Body of pancreas (tissue), 4 donors: Measurements from ENCODE around the gene CCDC47. TPM values are rescaled to one million over a fixed set of nuclear protein-coding genes. Genes with fewer than 3 reads are reported as not detected.

Experiments
- ATAC-seq: fragments of 150-250 bp; one replicate; pipeline ENCODE4 v1.9.1; 2016
- DNase-seq, 4 donors: peaks; one replicate each; pipeline ENCODE4 v3.0.0-alpha.2; 2019
- H3K27ac ChIP-seq, 4 donors: fragments of 200-600 bp; sonication (generic); 1 replicate in 3 of 4; 2 replicates in 1 of 4; pipeline versions ENCODE4 v1.5.1 to v1.6.1; 2016 to 2019; ENCODE audit warnings: mild to moderate bottlenecking in 1 of 4, mixed read lengths in 1 of 4, moderate library complexity in 1 of 4
- H3K27me3 ChIP-seq, 2 donors: fragments of 200-600 bp; sonication (generic); one replicate each; pipeline ENCODE4 v1.6.0; 2016; ENCODE audit warnings: mild to moderate bottlenecking in 1 of 2
- H3K36me3 ChIP-seq, 2 donors: fragments of 200-600 bp; sonication (generic); replicated peaks in 1 of 2; 2 replicates each; pipeline ENCODE4 v1.5.1; 2016; ENCODE audit warnings: low read depth in 2 of 2; ENCODE audit not compliant: insufficient read depth in 1 of 2
- H3K4me1 ChIP-seq: fragments of 200-600 bp; sonication (generic); one replicate; pipeline ENCODE4 v1.6.0; 2016
- H3K4me3 ChIP-seq, 2 donors: fragments of 200-600 bp; sonication (generic); 1 replicate in 1 of 2; 2 replicates in 1 of 2; pipeline ENCODE4 v1.5.1; 2016 to 2019
- H3K9me3 ChIP-seq, 3 donors: fragments of 200-600 bp; sonication (generic); 1 replicate in 2 of 3; 2 replicates in 1 of 3; pipeline ENCODE4 v1.5.1; 2016
- CTCF ChIP-seq, 7 experiments: fragments of 450-650 bp in 4 of 7; fragments of 200-600 bp in 3 of 7; sonication (generic) in 3 of 7; IDR thresholded peaks; one replicate each; pipeline ENCODE4 v1.5.1; 2016 to 2019; ENCODE audit warnings: antibody characterized with exemption in 7 of 7
- POLR2A ChIP-seq, 3 donors: fragments of 450-650 bp; IDR thresholded peaks; one replicate each; pipeline ENCODE4 v1.6.1; 2016; ENCODE audit warnings: antibody characterized with exemption in 3 of 3, mild to moderate bottlenecking in 2 of 3
- WGBS, 2 donors: methylation state at CpG; one replicate each; pipeline ENCODE4 v1.1.5; 2017; 5-methylcytosine and 5-hydroxymethylcytosine counted together
- intact Hi-C: fragments of 100-400 bp; cut with DNase I; formaldehyde crosslinking; loops from one replicate; pipeline ENCODE4 v1.15.1; 2023
- total RNA-seq, 2 donors: library from RNA; depleted of rRNA; stranded (reverse); fragments of >200 nt; gene quantifications; one replicate each; pipeline ENCODE4 v1.1.0, GENCODE V29; 2016

The CCDC47 gene
- total RNA-seq, 2 donors from 2014 or later: 42.2 to 56.8 TPM

- intact Hi-C loops: no loop called here
- Histone ChIP-seq H3K4me3 (peak within 1 kb of the TSS; percentile 16 to 30), H3K9me3 (no peaks in the 10 kb centered on the region), H3K4me1 (peaks cover 33% of the 10 kb centered on the region), H3K36me3 (peaks cover 0 to 1% of the 10 kb centered on the region in 2 donors), H3K27ac (peak within 1 kb of the TSS in 3 of 4 donors; percentile 53 to 70 (median 59)), H3K27me3 (no peaks in the 10 kb centered on the region)
- 1% methylated on average over 51 of the region's 133 CpGs; no CpG with 5 or more reads in 1 of the 2 donors for WGBS, 2 donors
- no peak for TF ChIP-seq CTCF (IDR thresholded peaks at IDR 0.05)
- no peak for TF ChIP-seq POLR2A (IDR thresholded peaks at IDR 0.05)
- ATAC-seq (peak; percentile 34), DNase-seq (peak; percentile 40 to 63 (median 49))
Observed at GRCh38 chr17:63699638-63700527, 73.5 kb downstream of the CCDC47 start, which contains the start of gene LIMD2. Gene LIMD2, minus strand, starts transcription at chr17:63700125. Its CDS starts 827 bp downstream, at chr17:63699298.

GRCh38 chr17:63698886-63699637 lies 74.3 kb downstream of the CCDC47 start:
- ATAC-seq (peak; percentile 3), DNase-seq (peak in 3 of 4 donors; percentile 36 to 67 (median 43))
- Histone ChIP-seq H3K27me3 (no peaks in the 10 kb centered on the region), H3K36me3 (peaks cover 0 to 2% of the 10 kb centered on the region in 2 donors), H3K9me3 (no peaks in the 10 kb centered on the region), H3K27ac (peak overlapping the region in 3 of 4 donors; percentile 43 to 70 (median 53)), H3K4me3 (peak overlapping the region; percentile 16 to 30), H3K4me1 (peaks cover 33% of the 10 kb centered on the region)
- TF ChIP-seq CTCF (IDR thresholded peaks at IDR 0.05): no peak
- no peak for TF ChIP-seq POLR2A (IDR thresholded peaks at IDR 0.05)
- intact Hi-C loops: no loop called here
- 33 to 50% methylated on average over 3 to 31 of the region's 45 CpGs for WGBS, 2 donors

GRCh38 chr17:63698381-63698885 lies 75.0 kb downstream of the CCDC47 start:
- ATAC-seq: peak; percentile 2
- TF ChIP-seq CTCF (IDR thresholded peaks at IDR 0.05) (no peak), POLR2A (IDR thresholded peaks at IDR 0.05) (no peak)
- WGBS, 2 donors: 46 to 63% methylated on average over 14 to 23 of the region's 24 CpGs
- no peaks in the 10 kb centered on the region for H3K27me3 ChIP-seq
- H3K36me3 ChIP-seq: peaks cover 0 to 3% of the 10 kb centered on the region in 2 donors
- peak overlapping the region in 3 of 4 donors; percentile 43 to 70 (median 53) for H3K27ac ChIP-seq
- peak in 1 of 4 donors; percentile 47 for DNase-seq
- intact Hi-C loops: no loop called here
- no peaks in the 10 kb centered on the region for H3K9me3 ChIP-seq
- no peak overlapping the region for H3K4me3 ChIP-seq
- H3K4me1 ChIP-seq: peaks cover 33% of the 10 kb centered on the region

- H3K4me1 ChIP-seq: peaks cover 33% of the 10 kb centered on the region
- H3K27me3 ChIP-seq: no peaks in the 10 kb centered on the region
- H3K4me3 ChIP-seq: no peak overlapping the region
- ATAC-seq: peak; percentile 51
- H3K9me3 ChIP-seq: no peaks in the 10 kb centered on the region
- H3K27ac ChIP-seq: peak overlapping the region in 3 of 4 donors; percentile 43 to 70 (median 53)
- peak; percentile 65 to 76 (median 75) for DNase-seq
- TF ChIP-seq POLR2A (IDR thresholded peaks at IDR 0.05) (no peak), CTCF (IDR thresholded peaks at IDR 0.05) (peak; percentile 47 to 74 (median 56))
- intact Hi-C loops: no loop called here
- peaks cover 0 to 3% of the 10 kb centered on the region in 2 donors for H3K36me3 ChIP-seq
- WGBS, 2 donors: 66 to 70% methylated on average over 20 to 22 of the region's 22 CpGs
Observed at GRCh38 chr17:63697341-63698286, 75.8 kb downstream of the CCDC47 start.
